Measurements from ENCODE around the gene MOB1B.
"Not testable (repeated sequence)": the region's sequence is repeated elsewhere in the genome, so short reads cannot be mapped to it uniquely, and the experiment has no call there.

MOB1B gene

DNA sequence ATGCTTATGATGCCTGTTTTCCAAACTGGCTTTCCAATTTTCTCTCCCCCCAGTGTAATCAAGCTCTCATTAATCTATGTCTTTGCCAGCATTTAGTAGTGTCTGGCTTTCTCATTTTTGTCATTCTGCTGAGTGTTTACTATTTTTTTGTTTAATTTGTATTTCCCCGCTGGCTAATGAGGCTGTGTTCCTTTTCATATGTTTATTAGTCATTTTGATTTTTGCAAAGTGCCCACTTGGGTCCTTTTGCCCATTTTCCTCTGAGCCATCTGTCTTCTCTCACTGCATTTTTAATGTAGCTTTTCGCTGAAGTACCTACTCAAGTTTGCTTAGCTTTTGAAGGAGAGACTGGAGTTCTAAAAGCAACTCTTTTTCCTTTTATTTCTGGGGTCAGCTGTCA lies 106.0 kb downstream of the MOB1B start:
- no peak for DNase-seq (ENCODE audit: low read depth in 3 of 3)

DNA sequence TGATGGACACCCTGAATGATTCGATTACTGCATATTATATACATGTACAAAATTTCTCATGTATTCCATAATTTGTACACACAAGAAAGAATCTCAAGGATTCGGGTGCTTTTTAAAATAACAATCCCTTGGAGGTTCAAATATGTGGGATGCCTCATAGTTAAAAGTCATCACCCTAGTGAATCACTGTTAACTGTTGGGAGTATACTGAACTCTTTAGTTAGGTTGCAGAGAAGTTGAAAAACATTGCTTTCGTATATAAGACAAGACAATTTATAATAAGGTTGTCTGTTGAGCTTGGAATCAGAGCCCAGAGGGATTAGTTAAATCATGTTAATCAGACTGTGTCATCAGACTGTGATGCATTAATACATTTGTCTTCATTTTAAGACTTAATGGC lies 106.9 kb downstream of the MOB1B start:
- DNase-seq (ENCODE audit: low read depth in 3 of 3): no peak

DNA sequence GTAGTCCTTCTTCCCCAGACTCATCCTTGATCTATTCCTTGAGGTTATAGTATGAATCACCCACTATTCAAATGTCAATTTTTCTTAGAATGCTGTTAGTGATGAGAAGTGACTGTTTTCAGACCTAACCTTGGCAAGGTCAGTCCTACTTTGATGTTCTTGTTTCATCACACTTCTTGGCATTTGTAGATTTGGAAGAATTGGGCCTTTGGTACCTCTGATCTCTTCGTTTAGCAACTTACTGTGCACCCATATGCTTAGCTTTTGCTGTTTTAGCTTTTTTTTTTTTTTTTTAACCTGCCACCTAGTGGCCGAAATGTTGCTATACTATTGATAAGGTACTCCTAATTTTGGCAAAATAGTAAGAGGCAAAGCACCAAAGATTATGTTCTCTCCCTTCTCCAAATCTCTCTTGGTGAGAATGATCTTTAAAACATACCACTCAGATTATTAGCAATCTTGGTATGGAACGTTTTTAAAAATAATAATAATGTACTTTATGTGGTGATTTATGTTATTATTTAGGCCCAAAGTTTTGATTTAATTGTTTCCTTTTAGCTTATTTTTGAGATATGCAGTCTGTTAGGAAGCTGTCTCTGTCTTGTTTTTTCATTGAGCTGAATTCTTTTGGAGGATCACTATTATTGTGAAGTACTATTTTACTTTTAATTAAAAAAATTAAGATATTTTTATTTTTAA lies 107.9 kb downstream of the MOB1B start:
- no peak for DNase-seq (ENCODE audit: low read depth in 3 of 3)

DNA sequence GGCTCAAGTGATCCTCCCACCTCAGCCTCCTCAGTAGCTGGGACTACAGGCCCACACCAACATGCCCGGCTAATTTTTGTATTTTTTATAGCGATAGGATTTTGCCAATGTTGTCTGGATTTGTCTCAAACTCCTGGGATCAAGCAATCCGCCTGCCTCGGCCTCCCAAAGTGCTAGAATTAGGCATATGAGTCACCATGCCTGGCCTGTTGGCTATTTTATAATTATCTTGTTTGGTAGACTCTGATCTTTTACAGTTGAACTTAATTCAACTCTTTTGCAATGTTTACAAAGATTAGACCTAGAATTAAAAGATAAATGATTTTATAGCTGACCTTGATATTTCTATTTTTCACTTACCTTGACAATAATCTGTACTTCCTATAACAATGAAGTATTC lies 109.3 kb downstream of the MOB1B start:
- DNase-seq (ENCODE audit: low read depth in 3 of 3): no peak

DNA sequence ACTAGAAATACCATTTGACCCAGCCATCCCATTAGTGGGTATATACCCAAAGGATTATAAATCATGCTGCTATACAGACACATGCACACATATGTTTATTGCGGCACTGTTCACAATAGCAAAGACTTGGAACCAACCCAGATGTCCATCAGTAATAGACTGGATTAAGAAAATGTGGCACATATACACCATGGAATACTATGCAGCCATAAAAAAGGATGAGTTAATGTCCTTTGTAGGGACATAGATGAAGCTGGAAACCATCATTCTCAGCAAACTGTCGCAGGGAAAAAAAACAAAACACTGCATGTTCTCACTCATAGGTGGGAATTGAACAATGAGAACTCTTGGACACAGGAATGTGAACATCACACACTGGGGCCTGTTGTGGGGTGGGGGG lies 115.2 kb downstream of the MOB1B start:
- DNase-seq (ENCODE audit: low read depth in 3 of 3): not testable (repeated sequence)

DNA sequence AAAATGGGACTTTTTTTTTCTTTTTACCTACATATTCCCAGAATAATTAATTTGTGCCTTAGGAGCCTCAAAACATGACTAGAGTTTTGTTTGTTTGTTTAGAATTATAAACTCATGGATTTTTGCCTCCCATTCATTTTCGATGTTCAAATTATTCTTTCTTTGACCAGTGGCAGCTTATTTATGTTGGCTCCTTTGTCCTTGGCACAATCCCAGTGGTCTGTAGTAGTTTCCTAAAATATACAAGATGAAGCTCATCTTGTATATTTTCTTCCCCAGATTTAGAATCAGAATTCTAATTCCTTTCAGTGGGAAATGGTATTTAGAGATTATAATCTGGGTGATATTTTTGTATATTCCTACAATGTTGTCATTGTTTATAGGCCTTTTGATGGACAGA lies 118.4 kb downstream of the MOB1B start:
- no peak for DNase-seq (ENCODE audit: low read depth in 3 of 3)

DNA sequence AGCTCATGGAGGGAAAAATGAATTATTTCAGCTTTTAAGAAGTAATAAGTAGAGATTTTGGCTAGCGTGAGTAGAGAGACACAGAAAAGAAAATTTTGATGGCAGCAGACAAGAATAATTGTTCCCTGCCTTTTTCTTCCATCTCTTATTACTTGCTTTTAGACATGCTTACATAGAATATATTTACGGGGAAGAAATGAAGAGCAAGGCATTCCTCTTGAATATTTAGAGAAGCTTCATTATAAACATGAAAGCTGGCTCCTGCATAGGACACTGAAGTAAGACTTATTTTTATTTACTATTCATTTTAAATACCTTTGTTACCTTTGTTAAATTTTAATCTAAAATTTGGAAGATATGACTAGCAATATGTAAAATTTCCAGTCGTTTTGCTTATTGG lies 123.5 kb downstream of the MOB1B start:
- no peak for DNase-seq (ENCODE audit: low read depth in 3 of 3)

DNA sequence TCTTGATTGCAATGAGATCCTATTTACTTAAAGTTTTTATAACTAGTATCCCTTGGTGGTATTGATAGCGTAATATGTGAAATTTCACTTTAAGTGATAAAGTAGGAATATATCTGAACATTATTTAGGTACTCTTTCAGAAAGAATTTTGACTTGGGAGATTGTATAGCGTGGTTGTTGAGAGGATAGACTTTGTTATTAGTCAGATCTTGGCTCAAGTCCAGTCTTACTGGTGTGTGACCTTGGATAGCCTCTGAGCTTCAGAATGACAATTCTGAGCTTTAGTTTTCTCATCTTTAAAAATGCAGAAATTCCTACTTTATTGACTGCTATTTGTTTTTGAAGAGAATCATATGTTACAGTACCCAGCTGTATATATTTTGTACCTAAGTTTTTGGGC lies 123.9 kb downstream of the MOB1B start:
- no peak for DNase-seq (ENCODE audit: low read depth in 3 of 3)

DNA sequence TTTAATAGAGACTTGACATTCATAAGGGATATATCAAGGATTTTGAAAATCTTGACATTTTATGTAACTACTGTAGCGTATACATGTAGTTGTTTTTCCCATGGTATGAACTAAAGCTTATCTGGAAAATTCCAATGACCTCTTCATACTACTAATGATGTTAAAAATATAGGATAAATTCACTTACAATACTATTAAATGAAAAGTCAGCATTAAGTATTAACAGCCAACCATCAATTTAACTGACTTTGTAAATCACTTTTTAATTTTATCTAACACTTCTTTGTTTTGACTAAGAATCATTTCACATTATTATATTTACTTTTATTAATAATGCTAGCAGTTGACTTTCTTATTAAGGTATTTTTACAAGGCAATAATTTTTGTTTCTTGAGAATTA lies 125.4 kb downstream of the MOB1B start:
- no peak for DNase-seq (ENCODE audit: low read depth in 3 of 3)

DNA sequence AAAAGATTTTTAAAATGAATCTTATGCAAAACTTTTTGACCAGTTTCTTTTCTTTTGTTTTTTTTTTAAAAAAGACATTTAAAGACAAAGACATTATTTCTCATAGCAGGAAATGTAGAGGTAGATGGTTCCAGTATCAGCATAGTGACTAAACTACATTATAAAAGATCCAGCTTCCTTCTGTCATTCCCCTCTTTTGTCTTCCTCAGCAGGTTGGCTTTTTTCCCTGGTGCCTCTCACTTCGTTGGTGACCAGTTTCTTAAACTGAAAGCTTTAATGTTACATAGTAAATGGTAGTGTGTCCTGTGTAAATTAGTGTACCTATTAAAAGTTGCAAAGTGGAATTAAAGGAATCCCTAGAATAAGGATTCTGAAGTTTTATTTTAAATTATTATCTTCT lies 127.3 kb downstream of the MOB1B start:
- DNase-seq (ENCODE audit: low read depth in 3 of 3): no peak

DNA sequence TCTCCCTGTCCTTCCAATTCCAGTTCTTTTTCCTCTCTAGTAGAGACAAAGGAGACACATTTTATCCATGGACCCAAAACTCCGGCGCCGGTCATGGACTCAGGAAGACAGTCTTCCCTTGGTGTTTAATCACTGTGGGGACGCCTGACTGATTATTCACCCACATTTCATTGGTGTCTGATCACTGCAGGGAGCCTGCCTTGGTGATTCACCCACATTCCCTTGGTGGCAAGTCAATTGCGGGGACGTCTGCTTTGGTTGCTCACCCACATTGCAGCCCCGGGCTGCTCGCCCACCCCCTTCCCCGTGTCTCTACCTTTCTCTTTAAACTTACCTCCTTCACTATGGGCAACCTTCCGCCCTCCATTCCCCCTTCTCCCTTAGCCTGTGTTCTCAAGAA lies 129.9 kb downstream of the MOB1B start:
- DNase-seq (ENCODE audit: low read depth in 3 of 3): not testable (repeated sequence)

All from stimulated activated CD4-positive, alpha-beta T cell treated with anti-CD3 and anti-CD28 coated beads, TNF-alpha, amount 100 ng/mL, for 4 hours (primary cell).